ENCODE data around the gene OR52W1. TPM values are rescaled to one million over a fixed set of nuclear protein-coding genes. Genes with fewer than 3 reads are reported as not detected.
A peak's percentile ranks its signal among the peaks of the same experiment; 100 is the strongest.

Gene OR52W1
- total RNA-seq, 4 donors from 2014 or later: not detected

DNA sequence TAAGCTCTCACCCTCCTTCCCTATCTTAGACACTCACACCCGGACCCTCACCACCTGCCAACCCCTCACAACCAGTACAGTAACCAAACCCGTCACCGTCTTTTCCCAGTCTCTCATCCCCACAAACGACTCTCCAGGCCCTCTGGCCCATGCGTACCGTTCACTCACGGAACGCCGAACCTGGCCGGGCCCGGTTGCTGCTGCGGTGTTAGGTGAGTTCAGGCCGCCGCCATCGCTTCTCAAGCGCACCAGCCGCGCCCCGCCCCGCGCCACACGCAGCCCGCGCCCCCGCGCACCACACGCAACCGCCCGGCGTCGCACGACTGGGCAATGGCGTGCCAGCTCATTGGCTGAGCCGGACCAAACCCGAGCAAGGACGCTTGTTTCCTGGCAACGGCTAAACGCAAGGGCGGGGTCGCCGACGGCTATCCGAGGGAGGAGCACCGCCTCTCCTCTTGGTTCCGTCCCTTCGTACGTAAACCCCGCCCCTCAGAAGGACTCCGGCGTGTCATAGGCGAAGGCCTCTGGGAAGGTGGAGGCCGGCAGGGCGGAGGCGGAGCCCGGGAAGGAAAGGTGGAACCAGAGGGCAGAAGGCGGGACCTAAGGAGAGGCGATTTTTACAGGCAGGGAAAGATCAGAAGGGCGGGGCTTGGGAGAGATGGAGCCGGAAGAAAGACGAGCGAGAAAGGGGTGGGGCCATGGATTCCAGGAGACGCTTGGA lies 35.5 kb downstream of the OR52W1 start, which contains the start of gene FHIP1B:
Gene FHIP1B, minus strand, starts transcription at position 250 of the 721 bp plus-strand sequence. CDS start 10,120 bp downstream, outside the sequence.
- Histone ChIP-seq H3K36me3 (no peaks in the 10 kb centered on the region), H3K4me1 (peaks cover 9 to 36% (median 32%) of the 10 kb centered on the region in 4 donors), H3K27ac (replicated peaks in 1 of 4) (peak within 1 kb of the TSS; percentile 82 to 92 (median 89)), H3K27me3 (no peaks in the 10 kb centered on the region), H3K9me3 (no peaks in the 10 kb centered on the region), H3K4me3 (peak within 1 kb of the TSS; percentile 68 to 93 (median 74))
- WGBS: under 1% methylated on average over 32 of the region's 62 CpGs
- intact Hi-C loops (cut with DNase I): loop anchor here (5.0 kb wide), 2 partner anchors 83 to 448 kb away; partner anchors contain the start of gene MRPL17
- peak; percentile 100 for DNase-seq (ENCODE audit: extremely low spot score)
- peak; percentile 75 to 88 for TF ChIP-seq POLR2AphosphoS5 (IDR thresholded peaks at IDR 0.05)
- TF ChIP-seq, protein P1, sequence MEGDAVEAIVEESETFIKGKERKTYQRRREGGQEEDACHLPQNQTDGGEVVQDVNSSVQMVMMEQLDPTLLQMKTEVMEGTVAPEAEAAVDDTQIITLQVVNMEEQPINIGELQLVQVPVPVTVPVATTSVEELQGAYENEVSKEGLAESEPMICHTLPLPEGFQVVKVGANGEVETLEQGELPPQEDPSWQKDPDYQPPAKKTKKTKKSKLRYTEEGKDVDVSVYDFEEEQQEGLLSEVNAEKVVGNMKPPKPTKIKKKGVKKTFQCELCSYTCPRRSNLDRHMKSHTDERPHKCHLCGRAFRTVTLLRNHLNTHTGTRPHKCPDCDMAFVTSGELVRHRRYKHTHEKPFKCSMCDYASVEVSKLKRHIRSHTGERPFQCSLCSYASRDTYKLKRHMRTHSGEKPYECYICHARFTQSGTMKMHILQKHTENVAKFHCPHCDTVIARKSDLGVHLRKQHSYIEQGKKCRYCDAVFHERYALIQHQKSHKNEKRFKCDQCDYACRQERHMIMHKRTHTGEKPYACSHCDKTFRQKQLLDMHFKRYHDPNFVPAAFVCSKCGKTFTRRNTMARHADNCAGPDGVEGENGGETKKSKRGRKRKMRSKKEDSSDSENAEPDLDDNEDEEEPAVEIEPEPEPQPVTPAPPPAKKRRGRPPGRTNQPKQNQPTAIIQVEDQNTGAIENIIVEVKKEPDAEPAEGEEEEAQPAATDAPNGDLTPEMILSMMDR (IDR thresholded peaks at IDR 0.05): no peak
- peak; percentile 31 for TF ChIP-seq POLR2A (IDR thresholded peaks at IDR 0.05; ENCODE audit: low read depth)
- no peak for TF ChIP-seq EP300 (IDR thresholded peaks at IDR 0.05)

DNA sequence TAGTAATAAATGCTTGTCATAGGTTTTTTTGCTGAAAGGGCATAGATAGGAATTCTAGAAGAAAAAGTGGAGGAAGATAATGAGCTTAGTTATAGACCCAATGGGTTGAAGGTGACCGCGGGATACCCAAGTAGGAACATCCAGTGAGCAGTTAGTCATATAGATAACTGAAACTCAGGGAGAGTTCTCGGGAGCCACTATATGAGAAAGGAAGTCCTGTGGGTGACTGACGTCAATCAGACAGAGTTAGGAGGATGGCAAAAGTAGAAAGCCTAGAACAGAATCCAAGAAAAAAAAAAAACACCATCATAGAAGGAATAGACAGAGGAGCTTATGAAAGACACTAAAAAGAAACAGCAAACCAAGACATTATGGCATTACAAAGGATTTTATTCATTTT lies 38.2 kb downstream of the OR52W1 start:
- intact Hi-C loops (cut with DNase I): no loop called here
- Histone ChIP-seq H3K27ac (replicated peaks in 1 of 4) (no peak overlapping the region), H3K27me3 (peaks cover 0 to 11% (median 0%) of the 10 kb centered on the region in 4 donors), H3K9me3 (no peaks in the 10 kb centered on the region), H3K4me1 (peaks cover 9 to 25% (median 23%) of the 10 kb centered on the region in 4 donors), H3K4me3 (no peak overlapping the region), H3K36me3 (no peaks in the 10 kb centered on the region)
- TF ChIP-seq POLR2AphosphoS5 (IDR thresholded peaks at IDR 0.05) (no peak), POLR2A (IDR thresholded peaks at IDR 0.05; ENCODE audit: low read depth) (no peak), EP300 (IDR thresholded peaks at IDR 0.05) (no peak)
- TF ChIP-seq, protein P1 (IDR thresholded peaks at IDR 0.05): no peak
- DNase-seq (ENCODE audit: extremely low spot score): no peak
- WGBS: 91% methylated on average over 4 of the region's 4 CpGs

DNA sequence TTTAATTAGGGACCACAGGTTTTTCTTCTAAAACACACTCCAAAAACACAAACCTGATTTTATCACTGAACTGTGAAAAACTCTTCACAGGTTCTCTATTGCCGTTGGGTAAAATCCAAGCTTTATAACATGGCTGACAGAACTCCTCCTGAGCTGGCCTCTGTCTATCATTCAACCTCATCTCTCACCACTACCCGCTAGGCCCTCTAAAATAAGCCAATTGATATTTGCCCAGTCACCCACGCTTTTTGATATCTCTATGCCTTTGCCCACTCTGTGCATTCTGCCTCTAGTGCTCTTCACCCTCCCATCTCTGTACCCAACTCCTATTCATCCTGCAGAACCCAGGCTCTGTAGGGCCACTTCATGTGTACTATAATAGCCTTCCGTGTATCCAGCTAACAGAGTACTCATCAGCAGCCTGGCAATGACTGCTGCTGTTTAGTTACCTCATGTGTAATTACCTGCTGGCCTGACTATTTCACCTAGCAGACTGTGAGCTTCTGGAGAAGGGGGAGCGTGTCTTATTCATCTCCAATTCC lies 38.8 kb downstream of the OR52W1 start:
- no peaks in the 10 kb centered on the region for H3K9me3 ChIP-seq
- no peak overlapping the region for H3K27ac ChIP-seq (replicated peaks in 1 of 4)
- intact Hi-C loops (cut with DNase I): no loop called here
- H3K4me3 ChIP-seq: no peak overlapping the region
- TF ChIP-seq POLR2A (IDR thresholded peaks at IDR 0.05; ENCODE audit: low read depth) (no peak), EP300 (IDR thresholded peaks at IDR 0.05) (no peak), POLR2AphosphoS5 (IDR thresholded peaks at IDR 0.05) (no peak)
- TF ChIP-seq, protein P1 (IDR thresholded peaks at IDR 0.05): no peak
- H3K4me1 ChIP-seq: peaks cover 9 to 21% (median 19%) of the 10 kb centered on the region in 4 donors
- H3K27me3 ChIP-seq: peaks cover 0 to 14% (median 0%) of the 10 kb centered on the region in 4 donors
- 96% methylated on average over 5 of the region's 5 CpGs for WGBS
- no peak for DNase-seq (ENCODE audit: extremely low spot score)
- no peaks in the 10 kb centered on the region for H3K36me3 ChIP-seq

DNA sequence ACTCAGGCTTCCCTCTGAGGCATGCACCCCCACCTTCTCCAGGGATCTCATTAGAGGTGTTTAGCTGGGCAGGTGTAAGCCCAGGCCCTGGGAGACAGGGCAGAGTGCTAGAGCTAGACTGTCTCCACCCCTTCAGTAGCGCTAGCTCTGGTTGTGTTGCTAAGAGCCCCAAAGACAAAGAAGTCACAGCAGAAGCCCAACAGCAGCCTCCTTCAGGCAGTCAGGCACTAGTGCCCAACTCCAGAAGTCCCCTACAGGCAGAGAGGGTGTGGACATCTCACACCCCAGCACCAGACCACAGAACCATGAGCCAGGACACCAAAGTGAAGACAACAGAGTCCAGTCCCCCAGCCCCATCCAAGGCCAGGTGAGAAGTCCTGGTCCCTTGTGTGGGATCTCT lies 39.9 kb downstream of the OR52W1 start, which contains the start of gene CNGA4:
Gene CNGA4, plus strand, starts transcription at position 188 of the 400 bp plus-strand sequence. Its CDS starts 118 bp downstream, at position 306.
- DNase-seq (ENCODE audit: extremely low spot score): no peak
- H3K27me3 ChIP-seq: peaks cover 0 to 18% (median 0%) of the 10 kb centered on the region in 4 donors
- no peak within 1 kb of the TSS for H3K27ac ChIP-seq (replicated peaks in 1 of 4)
- H3K4me1 ChIP-seq: peaks cover under 1 to 11% (median 9%) of the 10 kb centered on the region in 4 donors
- 78% methylated on average over 1 of the region's 1 CpG for WGBS
- TF ChIP-seq, protein P1 (IDR thresholded peaks at IDR 0.05): no peak
- TF ChIP-seq EP300 (IDR thresholded peaks at IDR 0.05) (no peak), POLR2AphosphoS5 (IDR thresholded peaks at IDR 0.05) (no peak), POLR2A (IDR thresholded peaks at IDR 0.05; ENCODE audit: low read depth) (no peak)
- no peak within 1 kb of the TSS for H3K4me3 ChIP-seq
- H3K9me3 ChIP-seq: no peaks in the 10 kb centered on the region
- no peaks in the 10 kb centered on the region for H3K36me3 ChIP-seq
- intact Hi-C loops (cut with DNase I): no loop called here

Measured in esophagus muscularis mucosa (tissue), 4 donors.